HG03095 (cell line): ENCODE measurements around the gene DSCAML1.
"Not testable (repeated sequence)": the region's sequence is repeated elsewhere in the genome, so short reads cannot be mapped to it uniquely, and the experiment has no call there.

Experiments
- ATAC-seq: cut with Tn5 transposase; IDR thresholded peaks from one replicate; pipeline ENCODE4 v1.9.1; 2021; ENCODE audit warnings: moderate library complexity; ENCODE audit not compliant: unreplicated experiment

Gene DSCAML1

DNA sequence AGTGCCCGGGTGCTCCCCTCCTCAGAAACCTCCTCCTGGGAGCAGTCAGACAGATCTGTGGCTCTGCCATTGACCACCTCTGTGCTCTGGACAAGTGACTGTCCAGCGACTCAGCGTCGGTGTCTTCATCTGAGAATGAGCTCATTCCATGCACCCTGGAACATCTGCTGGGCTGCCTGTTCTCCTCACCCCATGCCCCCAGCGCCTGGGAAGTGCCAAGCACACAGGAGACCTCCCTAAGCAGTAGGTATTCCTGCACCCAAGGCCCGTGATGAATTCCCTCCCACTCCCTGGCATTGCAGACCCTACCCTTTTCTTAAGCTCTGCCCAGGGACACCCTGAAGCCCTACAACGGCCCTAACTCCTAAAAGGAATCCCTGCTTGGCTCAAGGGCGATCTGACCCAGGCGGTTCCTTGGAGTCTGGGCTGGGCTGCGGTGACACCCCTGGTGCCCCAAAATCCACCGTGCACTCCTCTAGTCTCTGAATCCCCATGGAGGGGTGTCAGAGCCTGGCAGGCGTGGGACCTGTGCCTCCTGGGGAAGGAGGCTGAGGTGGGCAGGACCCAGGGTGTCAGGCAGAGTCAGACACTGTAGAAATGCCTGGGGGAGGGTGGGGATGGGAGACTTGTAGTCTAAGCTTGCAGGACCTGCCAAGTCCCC is 377.4 kb downstream of the DSCAML1 start:
- no peak for ATAC-seq

DNA sequence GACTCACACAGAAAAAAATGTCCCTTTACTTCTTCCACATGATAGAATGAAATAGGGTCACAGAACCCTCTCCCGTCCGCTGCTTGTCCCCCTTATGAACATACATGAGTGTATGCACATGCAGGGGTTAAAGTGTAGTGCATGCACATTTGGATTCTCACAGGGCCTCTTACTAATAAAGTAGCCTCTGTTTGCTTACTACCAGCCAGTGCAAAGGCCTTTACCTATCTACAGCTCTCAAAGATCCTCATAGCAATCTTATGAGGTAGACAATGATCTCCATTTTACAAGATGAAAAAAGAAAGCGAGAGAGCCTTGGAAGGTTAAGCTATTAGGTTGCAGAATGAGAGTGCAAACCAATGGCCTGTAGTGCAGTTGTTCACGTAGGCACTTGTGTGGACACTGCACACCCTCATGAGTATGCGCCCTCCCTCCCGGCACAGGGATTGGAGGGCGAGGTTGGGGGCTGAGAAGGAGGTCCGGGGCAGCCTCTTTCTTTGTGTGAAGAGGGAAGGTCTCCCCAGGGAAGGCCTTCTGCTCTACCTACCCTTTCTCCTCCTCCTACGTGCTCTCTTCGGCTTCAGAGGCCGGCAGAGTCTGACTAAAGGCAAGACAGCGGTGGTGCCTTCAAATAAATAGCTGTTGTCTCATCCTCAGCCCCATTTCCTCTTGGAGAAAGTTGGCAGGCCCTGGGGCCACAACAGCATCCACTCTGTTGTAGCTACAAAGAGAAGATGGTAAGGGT is 378.1 kb downstream of the DSCAML1 start:
- ATAC-seq: no peak

DNA sequence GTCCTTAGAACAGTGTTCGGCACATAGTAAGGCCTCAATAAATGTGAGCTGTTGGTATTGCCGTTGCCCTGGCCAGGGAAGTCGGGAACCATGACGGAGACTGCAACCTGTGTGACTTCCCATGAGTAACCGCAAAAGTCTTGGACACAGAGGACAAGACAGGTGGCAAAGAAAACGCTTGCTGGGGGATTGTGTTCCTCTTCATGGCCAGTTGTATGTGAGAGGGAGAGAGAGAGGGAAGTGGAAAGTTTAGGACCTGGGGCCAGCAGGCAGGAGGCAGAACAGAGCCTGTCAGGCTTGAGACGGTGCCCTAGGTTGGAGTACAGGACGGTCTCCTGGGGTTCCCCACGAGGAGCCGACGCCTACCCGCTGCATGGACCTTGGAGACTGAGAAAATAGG is 379.2 kb downstream of the DSCAML1 start:
- ATAC-seq: no peak

DNA sequence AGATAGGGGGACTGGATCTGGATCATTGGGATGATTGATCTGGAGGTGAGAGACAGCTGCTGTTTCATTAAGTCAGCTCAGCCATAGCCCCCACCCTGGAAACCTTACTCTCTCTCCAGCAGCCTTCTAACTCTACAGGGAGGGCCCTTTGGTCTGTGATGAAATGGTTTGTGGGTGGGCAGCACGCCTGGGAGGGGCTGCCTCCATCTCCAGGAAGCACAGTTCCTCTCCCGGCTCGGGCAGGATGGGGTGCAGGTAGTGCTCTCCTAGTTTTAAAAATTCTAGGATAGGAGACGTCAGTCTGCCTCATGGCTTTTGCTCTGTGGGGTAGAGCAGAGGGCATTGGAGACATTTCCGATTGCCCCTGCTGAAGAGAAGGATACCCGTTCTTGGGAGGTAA is 379.7 kb downstream of the DSCAML1 start:
- ATAC-seq: no peak

DNA sequence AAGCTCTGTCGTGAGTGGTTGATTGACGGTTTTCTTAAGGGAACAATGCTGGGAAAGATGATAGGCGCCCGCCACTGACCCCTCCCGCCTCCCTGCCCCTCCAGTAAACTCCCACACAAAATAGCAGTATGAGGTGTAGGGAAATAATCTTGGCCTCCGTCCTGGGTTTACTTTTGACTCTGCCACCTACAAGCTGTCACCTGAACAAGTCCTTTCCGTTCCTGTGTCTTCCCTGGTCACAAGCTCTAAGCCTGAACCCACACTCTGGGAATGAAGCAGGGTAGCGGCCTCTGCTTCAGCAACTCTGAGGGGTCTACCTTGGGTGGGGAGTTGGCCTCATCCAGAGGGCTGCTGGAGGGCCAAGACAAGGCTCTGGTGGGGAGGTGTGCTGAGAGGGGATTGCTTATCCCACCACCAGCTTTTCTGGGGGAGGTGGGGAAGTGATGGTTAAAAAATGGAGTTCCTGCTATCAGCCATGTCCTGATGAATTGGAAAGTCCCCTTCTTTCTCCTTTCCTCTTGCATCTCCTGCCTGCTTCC is 381.6 kb downstream of the DSCAML1 start:
- no peak for ATAC-seq

DNA sequence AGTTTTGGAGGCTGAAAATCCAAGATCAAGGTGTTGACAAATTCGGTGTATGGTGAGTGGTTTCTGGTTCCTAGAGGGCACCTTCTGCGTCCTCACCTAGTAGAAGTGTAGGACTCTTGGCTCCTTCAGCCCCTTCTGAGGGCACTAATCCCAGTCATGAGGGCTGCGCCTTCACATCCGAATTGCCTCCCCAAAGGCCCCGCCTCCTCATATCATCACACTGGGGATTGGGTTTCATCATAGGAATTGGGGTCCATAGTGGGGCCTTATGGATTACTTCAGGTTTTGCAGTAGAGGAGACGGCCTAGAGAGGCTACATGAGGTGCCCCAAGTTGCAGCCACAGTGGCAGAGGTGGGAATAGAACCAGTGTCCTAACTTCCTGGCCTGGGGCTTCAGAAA is 382.3 kb downstream of the DSCAML1 start:
- no peak for ATAC-seq

DNA sequence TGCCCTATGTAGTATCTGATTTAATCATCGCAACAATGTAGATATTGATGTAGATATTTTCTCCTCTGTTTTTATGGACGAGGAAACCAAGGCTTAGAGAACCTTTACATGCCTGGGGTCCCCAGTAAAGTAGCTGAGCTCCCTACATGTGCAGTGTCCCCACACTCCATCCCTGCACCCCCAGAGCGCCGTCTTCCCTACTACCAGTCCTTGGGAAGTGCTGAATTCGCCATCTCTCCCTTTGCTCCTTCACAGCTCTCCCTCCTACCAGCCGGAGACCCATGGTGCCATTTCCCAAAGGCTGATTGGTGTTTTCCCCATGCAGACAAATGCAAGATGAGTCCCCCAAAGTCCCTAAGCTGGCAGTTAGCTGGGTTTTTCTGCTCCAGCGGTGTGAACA is 383.4 kb downstream of the DSCAML1 start:
- no peak for ATAC-seq

DNA sequence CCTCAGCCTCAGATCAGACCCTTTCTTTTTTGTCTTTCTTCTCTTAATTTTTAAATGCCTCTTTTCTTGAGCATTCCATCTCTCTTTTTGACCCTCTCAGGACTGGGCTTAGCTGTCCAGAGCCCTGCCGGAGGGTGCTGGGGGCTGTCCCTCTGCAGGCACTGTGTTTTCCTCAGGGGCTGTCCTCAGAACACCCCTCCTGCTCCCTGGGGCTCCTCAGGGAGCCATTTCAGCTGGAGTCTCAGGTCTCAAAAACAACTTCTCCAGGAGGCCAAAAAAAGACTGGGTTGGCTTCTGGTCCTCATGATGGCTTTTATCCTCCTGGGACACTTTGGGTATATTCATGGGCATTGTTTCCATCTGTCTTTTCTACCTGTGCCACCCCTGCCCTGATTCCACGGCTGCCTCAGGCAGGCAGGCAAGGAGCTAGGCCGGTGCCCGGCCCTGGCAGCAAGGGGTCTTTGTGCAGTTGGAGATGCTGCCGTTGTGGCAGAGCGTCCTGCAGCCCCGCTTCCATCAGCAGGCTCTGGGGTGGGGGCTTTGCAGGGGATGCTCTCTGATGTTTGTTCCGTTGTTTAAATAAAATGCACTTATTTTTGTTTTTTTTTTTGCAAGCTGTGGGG is 384.3 kb downstream of the DSCAML1 start:
- no peak for ATAC-seq

DNA sequence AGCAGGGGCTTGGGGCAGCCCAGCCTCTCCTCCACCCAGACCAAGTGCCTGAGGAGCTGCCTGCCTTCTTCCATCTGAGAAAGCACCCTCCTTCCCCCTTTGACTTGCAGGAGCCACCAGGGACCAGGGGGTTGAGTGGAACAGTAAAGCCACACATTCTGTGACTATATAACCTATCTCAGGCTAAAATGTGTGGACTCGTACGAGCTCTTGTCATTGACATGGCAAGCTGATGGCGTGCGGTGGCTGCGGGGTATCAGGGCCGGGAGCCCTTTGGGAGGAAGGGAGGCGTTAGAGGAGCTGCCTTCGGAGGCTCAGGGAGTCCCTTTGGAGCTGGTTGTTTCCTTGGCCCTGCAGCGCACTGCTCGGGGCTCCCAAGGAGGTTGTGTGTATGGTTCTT is 384.8 kb downstream of the DSCAML1 start:
- no peak for ATAC-seq

DNA sequence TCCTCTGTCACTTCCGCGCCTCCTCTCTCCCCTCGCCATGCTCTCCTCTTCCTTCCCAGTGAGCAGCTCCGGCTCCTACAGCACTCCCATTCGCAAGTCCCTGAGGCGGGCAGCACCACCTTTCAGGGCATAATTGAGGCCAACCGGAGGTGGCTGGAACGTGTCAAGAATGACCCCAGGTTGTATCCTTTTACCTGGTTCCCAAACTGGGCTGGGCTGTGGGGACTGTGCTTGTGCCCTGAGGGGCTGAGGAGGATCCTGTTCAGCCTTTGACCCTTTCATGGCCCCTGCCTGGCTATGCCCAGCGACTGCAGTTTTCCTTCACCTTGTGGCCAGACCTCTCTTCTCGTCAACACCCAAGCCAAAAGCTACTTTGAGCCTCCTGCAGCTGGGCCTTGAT is 385.3 kb downstream of the DSCAML1 start:
- ATAC-seq: no peak

DNA sequence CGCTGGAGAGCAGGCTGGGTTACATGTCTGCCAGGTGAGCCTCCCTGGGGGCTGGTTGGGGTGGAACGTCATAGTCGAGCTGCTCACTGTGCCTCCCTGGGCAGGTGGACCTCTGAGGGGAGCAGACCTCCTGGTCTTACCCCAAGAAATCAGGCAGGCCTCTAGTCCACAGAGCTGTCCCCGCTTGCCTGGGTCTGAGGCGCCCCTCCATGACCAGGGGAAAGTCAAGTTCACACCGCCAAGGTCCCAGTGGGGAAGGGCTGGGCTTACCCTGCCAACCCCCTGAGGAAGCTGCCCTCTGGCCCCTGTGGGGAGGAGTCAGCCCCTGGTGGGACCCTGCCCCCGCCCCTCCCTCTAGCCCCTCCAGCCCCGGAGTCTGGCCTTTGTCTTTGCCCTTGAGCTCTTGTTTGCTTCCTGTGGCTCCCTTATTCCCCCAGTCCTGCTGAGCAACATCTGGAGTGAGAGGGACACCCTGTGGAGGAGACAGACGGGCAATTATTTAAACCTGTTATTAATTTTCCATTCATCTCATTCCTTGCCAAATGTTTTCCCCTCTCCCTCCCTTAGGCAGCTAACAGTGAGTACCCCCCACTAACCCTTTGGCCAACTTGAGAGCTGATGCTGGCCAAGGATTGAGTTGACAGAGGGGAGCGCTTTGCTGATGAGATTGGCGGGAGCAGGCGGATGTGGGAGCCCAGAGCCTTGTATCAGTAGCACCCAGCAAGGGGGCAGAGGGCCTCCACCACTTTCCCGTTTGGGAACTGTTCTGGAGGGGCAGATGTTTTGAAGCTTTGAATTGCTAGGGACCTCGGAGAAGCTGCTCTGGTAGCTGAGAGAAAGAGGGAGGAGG is 385.9 kb downstream of the DSCAML1 start:
- ATAC-seq: no peak

DNA sequence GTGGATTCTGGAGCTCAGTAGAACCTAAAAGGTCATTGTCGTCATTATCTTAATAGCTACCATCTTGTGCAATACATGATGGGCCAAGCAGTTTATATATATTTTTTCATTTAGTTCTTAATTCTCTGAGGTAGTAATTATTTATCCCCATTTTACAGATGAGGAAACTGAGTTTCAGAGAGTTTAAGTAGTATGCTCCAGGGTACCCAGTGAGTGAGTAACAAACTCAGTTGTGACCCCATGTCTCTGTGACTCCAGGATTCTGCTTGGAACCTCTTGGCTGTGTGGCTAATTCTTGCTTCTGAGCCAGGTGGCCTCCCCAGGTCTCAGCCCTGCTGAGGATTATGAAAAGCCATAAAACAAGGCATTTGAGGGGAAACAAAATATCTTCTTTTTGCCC is 386.8 kb downstream of the DSCAML1 start:
- ATAC-seq: no peak

DNA sequence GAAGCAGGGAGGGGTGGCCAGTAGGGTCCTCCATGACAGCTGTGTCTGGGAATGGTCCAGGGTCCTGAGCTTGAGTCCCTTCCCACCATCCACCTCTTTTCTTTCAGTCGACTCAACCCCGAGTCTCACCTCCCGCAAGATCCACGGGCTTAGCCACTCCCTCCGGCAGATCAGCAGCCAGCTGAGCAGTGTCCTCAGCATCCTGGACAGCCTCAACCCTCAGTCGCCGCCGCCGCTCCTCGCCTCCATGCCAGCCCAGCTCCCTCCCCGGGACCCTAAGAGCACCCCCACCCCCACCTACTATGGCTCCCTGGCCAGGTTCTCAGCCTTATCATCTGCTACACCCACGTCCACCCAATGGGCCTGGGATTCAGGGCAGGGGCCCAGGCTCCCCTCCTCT is 387.5 kb downstream of the DSCAML1 start:
- no peak for ATAC-seq

DNA sequence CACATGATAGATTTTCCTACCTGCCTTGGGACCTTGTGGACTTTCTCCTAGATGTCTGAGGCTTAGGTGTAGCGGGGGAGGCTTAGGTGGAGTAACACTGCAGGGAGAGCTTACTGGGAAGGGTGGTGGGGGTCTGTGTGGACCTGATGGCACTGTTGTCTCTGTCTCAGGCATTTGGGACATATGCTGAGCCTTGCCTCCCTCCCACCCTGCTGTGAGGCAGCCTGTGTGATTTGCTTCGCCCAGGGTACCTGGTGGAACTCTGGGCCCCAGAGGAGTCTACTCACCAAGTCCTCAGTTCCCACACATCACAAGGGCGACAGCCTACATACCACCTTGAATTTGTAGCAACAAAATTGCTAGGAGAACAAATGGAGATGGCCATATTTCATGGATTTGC is 388.7 kb downstream of the DSCAML1 start:
- ATAC-seq: no peak

DNA sequence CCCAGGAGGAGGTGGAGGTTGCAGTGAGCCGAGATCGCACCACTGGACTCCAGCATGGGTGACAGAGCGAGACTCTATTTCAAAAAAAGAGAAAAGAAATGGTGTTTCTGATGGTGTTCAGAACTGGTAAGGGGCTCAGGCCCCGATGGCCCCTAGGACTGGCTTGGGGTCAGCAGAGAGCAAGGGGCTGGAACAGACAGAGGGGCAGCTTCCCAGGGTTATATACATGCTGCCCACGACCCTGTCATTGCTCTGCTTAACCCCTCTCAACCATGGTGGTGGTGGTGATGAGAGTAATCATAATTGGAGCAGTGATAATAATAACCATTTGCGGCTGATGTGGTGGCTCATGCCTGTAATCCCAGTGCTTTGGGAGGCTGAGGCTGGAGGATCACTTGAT is 390.0 kb downstream of the DSCAML1 start:
- no peak for ATAC-seq

DNA sequence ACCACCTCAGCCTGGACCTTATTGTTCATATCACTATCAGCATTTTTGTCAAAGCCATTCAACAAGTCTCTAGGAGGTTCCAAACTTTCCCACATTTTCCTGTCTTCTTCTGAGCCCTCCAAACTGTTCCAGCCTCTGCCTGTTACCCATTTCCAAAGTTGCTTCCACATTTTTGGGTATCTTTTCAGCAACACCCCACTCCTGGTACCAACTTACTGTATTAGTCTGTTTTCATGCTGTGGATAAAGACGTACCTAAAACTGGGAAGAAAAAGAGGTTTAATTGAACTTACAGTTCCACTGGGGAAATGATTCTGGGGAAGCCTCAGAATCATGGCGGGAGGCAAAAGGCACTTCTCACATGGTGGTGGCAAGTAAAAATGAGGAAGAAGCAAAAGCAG is 391.1 kb downstream of the DSCAML1 start:
- not testable (repeated sequence) for ATAC-seq

DNA sequence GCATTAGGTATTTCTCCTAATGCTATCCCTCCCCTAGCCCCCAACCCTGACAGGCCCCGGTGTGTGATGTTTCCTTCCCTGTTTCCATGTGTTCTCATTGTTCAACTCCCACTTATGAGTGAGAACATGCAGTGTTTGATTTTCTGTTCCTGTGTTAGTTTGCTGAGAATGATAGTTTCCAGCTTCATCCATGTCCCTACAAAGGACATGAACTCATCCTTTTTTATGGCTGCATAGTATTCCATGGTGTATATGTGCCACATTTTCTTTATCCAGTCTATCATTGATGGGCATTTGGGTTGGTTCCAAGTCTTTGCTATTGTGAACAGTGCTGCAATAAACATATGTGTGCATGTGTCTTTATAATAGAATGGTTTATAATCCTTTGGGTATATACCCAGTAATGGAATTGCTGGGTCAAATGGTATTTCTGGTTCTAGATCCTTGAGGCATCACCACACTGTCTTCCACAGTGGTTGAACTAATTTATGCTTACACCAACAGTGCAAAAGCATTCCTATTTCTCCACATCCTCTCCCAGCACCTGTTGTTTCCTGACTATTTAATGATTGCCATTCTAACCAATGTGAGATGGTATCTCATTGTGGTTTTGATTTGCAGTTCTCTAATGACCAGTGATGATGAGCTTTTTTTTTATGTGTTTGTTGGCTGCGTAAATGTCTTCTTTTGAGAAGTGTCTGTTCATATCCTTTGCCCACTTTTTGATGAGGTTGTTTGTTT is 397.7 kb downstream of the DSCAML1 start:
- ATAC-seq: not testable (repeated sequence)

DNA sequence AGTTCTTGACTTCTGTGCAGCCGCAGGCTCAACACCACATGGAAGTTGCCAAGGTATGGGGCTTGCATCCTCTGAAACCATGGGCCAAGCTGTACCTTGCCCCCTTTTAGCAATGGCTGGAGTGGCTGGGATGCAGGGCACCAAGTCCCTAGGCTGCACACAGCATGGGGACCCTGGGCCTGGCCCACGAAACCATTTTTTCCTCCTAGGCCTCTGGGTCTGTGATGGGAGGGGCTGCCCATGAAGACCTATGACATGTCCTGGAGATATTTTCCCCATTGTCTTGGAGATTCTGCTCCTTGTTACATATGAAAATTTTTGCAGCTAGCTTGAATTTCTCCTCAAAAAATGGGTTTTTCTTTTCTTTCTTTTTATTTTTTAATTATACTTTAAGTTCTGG is 398.4 kb downstream of the DSCAML1 start:
- not testable (repeated sequence) for ATAC-seq

DNA sequence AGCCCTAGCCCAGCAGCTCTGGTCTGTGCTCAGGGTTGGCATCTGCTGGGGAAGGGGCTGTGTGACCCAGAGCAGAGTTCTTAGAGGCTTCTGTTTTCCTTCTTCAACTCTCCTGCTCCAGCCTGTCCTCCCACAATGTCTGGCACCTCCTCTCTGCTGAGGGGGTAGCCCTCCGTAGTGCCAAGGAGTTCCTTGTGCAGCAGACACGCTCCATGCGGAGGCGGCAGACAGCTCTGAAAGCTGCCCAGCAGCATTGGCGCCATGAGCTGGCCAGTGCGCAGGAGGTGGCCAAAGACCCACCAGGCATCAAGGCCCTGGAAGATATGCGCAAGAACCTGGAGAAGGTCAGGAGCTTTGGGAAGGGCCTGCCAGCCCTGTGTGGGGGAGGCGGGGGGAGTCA is 400.0 kb downstream of the DSCAML1 start:
- ATAC-seq: no peak

DNA sequence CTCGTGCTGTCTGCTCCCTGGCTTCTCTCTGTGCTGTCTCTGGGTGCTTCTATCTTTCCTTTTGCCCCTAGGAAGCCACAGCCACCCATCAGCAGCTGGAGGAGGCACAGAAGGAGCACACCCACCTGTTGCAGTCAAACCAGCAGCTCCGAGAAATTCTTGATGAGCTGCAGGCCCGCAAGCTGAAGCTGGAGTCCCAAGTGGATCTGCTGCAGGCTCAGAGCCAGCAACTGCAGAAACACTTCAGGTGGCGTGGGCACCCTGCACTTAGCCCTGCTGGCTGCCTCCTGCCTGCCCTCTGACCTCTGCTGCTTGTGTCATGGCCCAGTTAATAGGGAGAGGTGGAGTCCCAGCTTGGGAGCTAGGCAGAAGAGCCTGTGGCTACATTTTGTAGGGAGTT is 401.5 kb downstream of the DSCAML1 start:
- no peak for ATAC-seq
